ELR (cell line): ENCODE results near the gene EVC2.
A peak's percentile ranks its signal among the peaks of the same experiment; 100 is the strongest.

Source experiments
- DNase-seq: peaks from one replicate; pipeline ENCODE4 v3.0.0-alpha.2; 2015; ENCODE audit warnings: low read depth

Gene EVC2

DNA sequence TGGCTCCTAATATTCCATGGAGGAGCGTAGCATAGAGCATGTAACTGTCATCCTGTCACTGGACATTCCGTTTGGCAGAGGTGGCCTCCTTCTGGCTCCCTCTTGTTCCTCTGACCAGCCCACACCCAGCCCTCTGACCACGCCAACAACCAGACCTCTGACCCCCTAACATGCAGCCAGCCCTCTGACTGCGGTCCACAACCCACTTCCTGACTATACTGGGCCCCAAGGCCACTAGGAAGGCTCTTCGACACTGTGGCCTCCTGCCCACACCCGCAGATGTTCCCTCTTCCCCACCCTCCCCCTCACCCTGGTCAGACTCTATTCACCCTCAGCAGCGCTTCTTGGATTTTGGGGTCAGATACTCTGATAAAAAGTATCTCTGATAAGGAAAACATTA lies 141.4 kb downstream of the EVC2 start:
- no peak for DNase-seq

DNA sequence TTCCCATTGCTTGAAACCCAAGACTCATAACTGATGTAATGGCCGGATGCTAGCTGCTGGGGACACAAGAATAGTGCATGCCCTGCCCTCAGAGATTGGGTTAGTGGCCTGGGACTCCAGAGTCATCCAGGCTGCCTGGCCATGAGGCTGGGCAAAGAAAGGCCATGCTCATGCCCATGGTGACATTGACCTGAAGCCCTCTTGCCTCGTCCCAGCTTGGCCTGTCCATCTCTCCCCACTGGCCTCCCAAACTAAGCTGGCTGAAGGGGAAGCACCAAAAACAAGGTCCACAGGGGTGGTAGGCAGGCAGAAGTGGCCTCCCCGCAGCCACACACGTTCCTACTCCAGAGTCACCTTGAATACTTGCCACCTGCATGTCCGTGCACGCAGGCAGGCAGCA lies 141.8 kb downstream of the EVC2 start:
- no peak for DNase-seq

DNA sequence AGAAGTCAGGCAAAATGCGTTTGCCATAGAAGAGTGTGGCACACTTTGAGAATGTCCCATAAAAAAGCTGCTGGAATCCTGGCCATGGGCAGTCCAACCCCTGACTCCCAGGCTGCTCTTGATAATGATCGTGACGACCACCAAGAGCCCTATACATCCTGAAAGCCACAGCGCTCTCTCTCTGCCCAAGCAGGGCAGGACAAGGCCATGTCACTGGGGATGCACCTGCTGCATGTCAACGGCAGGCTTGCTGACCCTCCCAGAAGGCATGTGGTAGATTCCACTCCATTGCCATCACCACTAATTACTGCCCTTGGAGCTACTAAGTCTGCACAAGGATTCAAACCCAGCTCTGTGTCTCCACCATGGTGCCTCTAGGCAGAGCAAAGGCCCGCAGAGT lies 144.5 kb downstream of the EVC2 start:
- DNase-seq = no peak

DNA sequence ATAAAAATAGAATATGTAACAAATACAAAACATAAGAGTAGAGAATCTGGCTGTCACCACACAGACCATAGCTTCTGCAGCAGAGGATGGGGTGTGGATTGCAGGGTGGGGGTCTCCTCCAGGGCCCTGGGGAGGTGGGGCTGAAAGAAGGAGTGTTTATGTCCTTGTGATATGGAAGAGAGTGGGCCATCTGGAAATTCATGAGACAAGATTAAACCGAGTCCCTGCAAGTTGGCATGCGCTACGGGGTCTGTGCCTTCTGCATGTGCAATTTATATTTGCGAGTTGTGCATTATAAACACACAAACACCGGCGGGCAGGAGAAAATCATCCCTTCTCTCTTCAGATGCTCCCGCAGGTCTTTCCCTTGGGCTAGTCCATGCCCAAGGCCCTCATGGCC lies 145.9 kb downstream of the EVC2 start:
- DNase-seq = no peak

DNA sequence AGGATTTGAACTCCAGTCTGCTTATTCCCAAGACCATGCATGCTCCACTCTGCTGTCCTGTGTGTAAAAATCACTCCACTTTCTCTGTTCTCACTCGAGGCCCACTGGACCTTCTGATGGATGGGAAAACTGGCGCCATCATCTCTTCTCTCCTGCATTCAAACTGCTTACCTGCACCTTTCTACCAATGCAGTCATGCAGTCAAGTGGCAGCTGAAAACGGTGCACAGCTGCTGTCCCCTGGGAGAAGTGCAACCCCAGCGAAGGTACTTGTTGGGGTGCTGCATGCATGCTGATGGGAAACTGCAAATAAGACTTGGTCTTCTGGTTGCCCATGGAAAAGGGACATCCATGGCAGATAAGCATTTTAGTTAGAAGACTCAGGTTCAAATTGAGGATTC lies 147.1 kb downstream of the EVC2 start:
- no peak for DNase-seq

DNA sequence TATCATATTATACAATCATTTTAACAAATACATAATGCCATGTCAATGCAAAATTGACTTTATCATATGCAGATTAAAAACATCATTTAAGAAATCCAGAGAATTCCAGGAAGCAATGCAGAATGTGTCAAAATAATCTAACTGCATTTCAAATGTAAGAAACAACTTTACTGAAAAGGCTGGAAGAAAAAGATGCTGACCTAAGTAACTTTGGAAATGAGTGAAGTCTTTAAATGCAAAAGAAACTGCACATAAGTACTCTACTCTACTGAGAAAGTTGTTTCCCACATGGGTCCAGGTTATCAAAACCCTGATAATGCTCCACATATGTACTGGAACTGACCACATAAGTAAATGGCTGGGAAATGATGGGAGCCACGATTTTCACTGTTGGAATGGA lies 149.9 kb downstream of the EVC2 start:
- DNase-seq = no peak

DNA sequence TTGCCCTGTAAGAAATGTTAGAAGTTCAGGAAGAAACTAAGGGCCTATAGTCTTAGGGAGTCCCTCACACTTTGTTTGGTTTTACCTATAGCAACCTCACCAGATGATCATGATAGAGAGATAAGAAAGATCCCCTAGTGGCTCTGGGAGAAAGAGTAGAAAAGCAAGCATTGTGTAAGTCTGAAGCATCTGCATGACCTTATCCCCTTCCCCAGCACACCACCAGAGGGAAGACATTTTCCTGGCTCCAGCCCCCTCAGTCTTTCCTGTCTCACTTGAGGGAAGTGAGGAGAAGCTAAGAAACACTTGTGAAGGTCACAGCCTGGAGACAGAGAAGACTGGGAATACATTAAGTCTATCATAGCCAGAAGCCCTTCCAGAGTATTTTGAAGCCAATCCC lies 154.0 kb downstream of the EVC2 start:
- DNase-seq = peak; percentile 1

DNA sequence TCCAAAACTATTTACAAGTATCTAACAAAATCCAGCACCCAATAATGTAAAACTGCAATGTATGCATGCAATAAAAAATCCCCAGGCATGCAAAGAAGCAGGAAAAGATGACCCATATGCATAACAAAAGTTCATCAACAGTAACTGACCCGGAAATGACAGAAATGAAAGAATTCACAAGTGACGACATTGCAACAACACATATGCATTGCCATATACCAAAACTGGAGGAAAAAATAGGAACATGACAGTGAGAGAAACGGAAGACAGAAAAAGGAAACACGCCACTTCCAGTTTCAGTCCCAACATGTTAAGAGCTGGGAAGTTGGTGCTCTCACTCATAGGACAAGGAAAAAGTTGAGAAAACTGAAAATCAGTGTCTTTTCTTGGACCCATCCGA lies 154.6 kb downstream of the EVC2 start:
- no peak for DNase-seq

DNA sequence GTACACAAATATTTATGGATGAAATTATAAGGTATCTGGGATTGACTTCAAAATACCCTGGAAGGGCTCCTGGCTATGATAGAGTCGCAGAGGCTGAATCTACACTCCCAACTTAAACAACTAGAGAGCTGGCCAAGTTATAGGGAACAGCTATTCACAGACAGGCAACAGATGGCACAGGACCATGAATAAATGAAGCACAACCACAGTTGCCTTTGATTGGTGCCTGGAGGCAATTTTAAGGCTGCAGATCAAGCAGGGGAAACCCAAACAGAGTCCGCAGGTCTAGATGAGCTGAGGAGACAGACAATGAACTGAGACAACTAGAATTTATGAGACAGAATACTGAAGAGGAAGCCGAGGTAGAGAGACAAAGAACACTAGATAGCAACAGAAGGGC lies 155.9 kb downstream of the EVC2 start:
- no peak for DNase-seq

DNA sequence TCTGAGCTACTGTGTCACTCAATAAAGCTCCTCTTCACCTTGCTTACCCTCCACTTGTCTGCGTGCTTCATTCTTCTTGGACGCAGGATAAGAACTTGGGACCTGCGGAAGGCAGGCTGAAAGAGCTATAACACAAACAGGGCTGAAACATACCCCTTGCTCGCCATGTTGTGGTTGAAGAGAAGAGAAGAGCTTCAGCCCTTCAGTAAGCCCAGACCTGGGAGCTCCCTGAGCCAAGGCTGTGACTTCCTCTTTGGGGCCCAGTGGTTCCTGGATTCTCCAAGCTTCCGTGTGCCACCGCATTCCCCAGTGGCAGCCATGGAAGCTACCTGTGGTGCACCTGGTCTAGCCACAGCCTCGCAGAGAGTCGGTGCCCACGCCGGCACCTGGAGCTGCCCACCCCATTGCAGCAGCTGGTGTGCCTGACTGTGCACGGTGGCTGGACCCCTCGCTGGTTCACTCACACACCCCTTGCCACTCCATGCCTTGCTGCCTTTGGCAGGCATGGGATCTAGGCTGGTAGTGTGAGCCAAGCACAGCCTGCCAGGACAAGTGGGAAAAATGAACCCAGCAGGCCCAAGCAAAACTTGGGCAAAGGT lies 160.6 kb downstream of the EVC2 start:
- no peak for DNase-seq

DNA sequence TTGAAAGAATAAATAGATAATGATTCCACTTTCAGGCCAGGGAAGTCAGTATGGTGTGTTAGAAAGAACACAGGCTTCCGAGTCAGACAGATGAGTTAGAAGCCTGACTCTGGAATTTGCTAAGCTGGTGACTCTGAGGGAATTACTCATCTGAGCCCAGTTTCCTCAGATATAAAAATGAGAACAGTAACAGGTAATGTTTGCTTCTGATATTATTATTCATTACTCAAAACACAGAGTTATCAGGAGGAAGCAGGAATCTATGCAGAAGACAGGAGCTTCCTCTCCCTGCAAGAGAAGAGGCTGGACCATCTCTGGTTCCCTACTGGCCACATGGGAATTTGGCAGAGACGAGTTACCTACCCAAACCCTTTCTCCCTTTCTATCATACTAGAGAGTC lies 163.1 kb downstream of the EVC2 start:
- DNase-seq = peak; percentile 3

DNA sequence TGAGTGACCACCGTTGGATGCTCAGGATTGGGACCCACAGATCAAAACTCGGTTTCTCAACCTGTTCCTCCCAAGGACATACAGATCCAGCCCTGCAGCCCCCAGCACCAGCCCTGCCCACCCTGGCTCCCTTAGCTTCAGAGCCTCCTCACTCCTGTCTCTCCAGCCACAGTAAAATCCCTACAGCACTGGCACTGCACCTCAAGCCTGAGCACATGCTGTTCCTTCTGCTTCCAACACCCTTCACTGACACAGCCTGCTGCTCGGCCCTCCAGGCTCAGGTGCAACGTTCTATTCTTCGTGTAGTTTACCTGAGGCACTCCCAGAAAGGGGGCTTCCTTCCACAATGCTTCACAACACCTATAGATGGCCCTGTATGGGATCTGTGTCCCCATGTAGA lies 163.6 kb downstream of the EVC2 start:
- DNase-seq = no peak

DNA sequence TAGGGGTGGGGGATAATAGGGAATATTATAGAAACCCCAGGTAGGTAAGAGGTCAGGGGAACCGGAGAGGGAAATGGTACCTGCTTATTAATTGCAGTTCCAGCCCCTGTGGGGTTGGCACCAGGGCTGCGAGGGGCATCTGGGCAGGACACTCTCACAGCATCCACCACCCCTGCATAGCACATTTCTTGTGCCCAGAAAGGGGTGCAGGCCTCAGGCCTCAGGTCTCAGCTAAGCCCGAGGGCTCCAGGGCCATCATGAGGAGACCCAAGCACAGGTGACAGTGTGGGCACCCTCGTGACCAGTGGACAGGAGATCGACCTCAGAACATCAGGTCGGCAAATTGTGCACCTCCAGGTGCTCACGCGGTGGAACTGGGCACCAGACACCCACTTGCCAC lies 164.7 kb downstream of the EVC2 start:
- no peak for DNase-seq

DNA sequence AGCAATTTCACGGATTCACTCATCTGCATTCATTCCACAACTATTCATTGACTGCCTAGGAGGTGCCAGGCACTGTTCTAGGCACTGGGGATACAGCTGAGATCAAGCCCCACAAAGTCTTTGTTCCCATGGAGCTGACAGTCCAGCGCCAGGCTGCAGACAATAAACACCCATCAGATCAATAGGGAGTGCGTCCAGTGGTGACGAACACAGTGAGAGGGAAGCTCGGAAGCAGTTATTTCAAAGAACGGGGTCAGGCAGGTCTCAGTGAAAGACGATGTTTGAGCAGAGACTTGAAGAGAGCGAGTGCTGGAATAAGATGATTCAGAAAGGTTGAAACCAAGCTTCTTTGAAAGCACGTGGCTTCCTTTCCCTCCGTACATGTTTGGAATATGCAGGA lies 167.2 kb downstream of the EVC2 start:
- no peak for DNase-seq

DNA sequence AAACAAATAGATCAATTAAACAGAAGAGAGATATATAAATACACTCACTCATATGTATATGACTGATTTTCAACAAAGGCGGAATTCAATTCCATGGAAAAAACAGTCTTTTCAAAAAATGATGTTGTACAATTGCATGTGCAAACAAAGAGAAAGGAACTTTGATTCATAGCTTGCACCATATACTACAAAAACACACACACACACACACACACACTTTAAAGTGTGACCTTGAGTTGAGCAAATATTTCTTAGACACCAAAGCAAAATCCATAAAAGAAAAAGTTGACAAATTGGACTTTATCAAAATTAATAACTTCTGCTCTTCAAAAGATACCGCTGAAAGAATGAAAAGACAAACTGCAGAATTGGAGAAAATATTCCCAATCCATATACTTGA lies 168.8 kb downstream of the EVC2 start:
- no peak for DNase-seq

DNA sequence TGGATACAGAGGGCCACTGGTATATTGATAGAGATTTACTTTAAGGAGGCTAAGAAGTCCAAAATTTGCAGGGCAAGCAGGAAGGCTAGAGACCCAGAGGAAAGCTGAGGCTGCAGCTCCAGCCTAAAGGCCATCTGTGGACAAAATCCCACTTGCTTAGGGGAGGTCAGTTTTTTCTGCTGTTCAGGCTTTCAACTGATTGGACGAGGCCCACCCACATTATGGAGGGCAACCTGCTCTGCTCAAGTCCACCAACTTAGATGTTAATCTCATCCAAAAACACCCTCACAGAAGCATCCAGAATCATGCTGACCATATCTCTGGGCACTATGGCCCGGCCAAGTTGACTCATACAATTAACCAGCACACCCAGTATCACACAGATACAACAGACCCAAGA lies 176.3 kb downstream of the EVC2 start:
- DNase-seq = no peak

DNA sequence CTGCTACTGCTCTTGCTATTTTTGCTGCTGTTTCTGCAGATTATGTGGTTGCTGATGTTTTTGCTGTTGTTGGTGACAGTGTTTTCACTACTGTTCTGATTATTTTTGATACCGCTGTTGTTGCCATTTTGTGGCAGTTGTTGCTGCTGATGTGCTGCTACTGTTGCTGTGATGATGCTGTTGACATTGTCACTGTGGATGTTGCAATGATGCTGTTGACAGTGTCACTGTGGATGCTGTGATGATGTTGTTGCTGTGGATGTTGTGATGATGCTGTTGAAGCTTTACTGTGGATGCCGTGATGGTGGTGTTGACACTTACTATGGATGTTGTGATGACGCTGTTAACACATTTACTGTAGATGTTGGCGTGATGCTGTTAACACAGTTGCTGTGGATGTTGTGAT lies 180.3 kb downstream of the EVC2 start:
- DNase-seq = no peak

DNA sequence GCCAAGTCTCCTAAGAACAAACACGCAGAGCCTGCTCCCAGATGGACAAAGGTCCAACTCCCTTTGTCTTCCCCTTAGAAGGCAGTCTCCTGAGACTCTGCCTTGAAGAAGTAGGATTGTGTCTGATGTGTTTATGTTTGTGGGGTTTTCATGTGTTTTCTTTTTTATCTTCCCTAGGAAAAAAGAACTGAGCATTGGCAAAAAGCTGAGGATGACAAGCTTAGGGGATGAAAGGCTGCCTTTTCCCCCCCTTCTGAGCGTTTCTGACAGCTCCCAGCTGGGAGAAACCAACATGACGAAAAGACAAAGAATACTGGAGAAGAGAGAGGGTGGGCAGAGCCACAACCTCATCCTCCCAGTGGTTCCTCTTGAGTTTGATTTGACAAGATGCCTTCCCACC lies 181.1 kb downstream of the EVC2 start:
- DNase-seq = no peak

DNA sequence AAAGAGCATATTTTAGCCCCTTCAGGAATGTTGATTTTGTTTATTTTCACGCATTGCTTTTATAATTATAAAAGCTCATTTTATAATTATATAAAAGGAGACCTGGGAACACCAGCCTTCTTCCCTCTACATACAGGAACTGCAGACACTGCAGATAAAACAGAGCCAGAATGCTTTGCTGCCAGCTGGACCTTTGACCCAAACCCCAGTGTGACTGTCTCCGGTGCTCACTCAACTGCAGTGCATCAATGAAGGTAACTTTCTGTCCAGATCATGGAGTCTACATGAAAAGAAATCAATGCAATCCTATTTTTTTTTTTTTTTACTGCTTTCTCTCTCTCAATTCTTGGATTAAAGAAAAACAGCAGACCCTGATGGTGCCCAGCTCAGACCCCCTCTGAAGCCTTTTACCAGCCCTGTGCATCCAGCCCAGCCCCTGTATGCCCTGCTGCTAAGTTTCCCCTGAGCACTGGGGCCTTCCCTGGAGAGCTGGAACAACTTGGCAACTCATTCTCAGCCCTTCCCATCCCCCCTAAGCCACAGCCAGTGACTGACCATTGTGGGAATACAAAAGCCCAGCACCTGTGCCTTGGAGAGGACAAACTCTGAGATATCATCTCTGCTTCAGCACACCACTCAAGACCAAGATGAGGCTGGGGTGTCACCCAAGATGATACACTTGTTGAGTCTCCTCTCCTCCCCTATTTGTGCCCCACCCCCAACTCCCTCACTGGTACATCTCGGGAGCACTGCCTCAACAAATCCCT lies 182.1 kb downstream of the EVC2 start:
- DNase-seq = no peak

DNA sequence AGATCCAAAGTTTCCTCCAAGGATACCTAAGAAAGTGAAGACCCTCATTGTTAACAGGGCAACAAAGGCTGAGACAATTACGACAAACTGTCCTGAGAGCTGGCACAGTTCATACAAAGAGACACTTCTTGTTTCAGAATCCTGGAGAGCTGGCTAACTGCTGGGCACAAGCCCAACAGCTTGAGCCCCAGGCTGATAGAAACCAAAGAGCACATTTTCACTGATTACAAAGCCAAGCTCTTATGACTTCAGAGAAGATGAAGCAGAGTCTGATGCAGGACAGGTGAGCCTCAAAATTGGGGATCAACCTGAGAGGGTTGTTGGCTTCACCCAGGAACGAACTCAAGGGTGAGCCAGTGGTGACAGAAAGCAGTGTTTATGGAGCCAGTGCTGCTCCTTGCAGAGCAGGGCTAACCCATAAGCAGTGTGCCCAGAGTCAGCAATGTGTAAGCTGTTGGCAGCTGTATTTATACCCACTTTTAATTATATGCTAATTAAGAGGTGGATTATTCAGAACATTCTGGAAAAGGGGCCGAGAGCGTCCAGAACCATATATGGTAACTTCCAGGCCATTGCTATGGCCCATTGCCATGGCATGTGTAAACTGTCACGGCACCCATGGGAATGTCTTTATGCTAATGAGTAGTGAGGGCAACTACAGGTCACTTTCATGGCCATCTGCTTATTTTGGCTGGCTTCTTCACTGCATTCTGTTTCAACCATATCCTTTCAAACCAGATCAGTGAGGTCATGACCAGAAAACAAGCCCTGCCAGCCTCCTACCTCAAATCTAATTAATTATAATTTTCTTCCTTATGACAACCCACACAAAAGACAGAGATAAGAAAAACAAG lies 183.7 kb downstream of the EVC2 start:
- no peak for DNase-seq

DNA sequence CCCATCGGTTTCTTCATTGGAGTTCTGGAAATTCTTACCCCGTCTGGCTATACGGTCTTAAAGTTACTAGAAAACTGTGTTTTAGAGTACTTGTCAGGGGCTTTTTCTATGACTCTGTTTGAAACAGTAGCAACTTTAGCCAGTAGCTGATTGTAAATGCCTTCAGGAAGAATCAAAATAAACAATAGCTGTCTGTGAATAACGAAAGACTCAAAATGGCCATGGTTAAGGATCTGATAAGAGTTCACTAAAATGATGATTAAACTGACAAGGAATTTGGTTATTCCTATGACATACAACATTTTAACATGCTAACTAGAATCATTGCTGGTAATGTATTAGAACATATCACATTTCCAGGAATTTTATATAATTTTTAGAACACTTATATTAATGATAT lies 191.0 kb downstream of the EVC2 start:
- DNase-seq = peak; percentile 38

DNA sequence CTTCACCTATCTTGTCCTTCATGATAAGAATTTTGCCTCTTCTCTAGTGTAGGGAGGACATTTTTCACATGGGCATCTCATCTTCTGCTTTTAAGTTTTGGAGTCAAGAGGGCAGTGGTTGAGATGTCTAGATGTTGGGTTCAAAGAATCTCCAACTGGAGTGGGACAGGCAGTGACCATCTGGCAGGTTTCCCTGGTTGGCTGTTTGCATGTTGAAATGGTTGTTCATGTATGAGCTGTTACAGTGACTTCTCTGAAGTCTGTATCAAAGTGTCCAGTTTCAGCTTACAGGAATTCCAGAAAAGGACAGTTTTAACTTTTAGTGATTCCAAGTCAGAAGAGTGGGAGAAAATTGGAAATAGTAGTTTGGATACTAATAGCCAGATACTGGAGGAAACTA lies 192.7 kb downstream of the EVC2 start:
- no peak for DNase-seq
